Measurements from ENCODE around the gene GLB1L3.

Gene GLB1L3

DNA sequence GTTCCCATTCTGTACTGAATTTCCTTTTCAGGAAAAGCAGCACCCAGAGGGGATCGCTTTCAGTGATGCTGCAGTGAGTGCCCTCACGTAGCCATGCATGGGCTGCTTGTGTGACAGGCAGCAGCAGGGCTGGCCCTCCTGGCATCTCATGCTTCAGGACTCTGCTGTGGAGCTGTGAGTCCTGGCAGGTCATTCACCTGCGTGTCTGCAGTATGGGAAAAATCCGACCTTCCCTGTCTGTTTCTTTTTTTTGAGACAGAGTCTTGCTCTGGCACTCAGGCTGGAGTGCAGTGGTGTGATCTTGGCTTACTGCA, 69.0 kb downstream of the GLB1L3 start:
- TF ChIP-seq, protein P1, sequence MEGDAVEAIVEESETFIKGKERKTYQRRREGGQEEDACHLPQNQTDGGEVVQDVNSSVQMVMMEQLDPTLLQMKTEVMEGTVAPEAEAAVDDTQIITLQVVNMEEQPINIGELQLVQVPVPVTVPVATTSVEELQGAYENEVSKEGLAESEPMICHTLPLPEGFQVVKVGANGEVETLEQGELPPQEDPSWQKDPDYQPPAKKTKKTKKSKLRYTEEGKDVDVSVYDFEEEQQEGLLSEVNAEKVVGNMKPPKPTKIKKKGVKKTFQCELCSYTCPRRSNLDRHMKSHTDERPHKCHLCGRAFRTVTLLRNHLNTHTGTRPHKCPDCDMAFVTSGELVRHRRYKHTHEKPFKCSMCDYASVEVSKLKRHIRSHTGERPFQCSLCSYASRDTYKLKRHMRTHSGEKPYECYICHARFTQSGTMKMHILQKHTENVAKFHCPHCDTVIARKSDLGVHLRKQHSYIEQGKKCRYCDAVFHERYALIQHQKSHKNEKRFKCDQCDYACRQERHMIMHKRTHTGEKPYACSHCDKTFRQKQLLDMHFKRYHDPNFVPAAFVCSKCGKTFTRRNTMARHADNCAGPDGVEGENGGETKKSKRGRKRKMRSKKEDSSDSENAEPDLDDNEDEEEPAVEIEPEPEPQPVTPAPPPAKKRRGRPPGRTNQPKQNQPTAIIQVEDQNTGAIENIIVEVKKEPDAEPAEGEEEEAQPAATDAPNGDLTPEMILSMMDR (conservative IDR thresholded peaks at IDR 0.05; ENCODE audit: low read length), result no peak
- no peak for DNase-seq (ENCODE audit: low read depth)
- no peak overlapping the region for H3K4me3 ChIP-seq (ENCODE audit: low read length)

DNA sequence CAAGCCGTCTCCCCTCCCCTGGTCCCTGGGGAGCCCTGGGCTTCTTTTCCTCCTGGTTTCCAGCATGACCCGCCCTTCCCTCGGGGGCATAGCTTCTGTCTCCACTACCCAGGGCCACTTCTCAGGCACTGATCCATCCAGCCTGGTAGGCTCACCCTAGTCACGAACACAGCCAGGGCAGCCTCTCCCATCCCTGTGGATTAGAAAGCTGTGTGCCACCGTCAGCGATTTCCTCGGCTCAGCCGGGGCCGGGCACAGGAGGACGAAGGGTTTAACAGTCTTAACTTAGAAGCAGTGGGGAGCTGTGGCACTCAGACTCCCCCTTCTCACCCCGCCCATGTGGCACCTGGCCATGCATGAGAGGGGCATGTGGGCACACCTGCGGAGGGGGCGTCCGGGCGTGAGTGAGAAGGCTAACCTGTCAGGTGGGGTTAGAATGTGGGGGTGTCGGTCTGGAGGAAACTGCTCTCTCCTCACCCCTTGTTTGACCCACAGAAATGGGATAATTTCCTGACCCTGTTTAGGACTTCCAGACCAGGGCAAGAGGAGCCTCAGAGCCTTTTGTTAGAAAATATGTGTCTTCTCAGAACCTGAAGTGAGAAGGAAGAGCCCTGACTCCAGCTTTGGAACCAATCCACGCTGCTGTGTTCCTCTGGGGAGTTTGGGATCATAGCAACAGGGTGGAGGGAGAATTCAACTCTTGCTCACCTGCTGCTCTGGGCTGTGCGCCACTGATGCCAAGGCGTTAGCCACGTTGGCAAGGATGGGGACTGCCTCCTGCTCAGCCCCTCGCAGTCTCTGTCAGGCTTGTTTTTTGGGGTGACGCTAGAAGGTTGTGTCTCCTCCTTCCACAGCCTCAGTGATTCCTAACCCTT, 70.2 kb downstream of the GLB1L3 start:
- no peak overlapping the region for H3K4me3 ChIP-seq (ENCODE audit: low read length)
- no peak for DNase-seq (ENCODE audit: low read depth)
- TF ChIP-seq, protein P1 (conservative IDR thresholded peaks at IDR 0.05; ENCODE audit: low read length), result no peak

DNA sequence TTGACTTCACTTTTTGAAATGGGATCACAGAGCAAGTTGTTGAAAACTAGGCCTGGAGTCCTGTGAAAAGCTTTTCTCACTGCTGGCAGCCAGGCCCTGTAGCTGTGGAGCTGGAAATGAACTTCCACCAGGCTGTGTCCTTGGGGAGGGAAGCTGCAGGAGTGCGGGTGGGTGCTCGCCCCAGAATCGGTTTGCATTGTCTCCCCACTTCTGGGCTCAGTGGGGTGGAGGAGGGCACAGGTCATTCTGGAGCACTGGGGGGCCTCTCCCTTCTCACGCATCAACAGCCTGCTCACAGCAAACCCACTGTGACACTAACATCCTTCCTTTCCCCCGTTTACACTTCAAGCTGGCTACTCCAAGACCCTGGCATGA, 70.8 kb downstream of the GLB1L3 start:
- no peak overlapping the region for H3K4me3 ChIP-seq (ENCODE audit: low read length)
- TF ChIP-seq, protein P1 (conservative IDR thresholded peaks at IDR 0.05; ENCODE audit: low read length), result no peak
- DNase-seq (ENCODE audit: low read depth), result no peak

DNA sequence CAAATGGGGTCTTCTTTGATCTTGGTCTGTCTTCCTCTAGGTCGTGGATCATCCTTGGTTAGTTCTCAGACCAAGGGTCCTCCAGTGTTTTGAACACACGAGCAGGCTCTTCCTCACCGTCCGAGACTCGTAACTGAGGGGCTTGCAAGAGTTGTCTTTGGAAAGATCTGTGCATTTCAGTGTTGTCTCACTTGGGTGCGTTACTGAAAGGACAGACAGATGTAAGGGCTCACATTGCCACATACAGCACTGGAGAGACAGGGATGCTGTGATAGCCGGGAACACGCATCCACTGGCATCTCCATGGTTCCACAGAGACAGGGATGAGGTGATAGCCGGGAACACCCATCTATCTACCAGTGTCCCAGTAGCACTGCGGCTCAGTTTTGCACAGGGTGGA, 71.3 kb downstream of the GLB1L3 start:
- TF ChIP-seq, protein P1 (conservative IDR thresholded peaks at IDR 0.05; ENCODE audit: low read length), result no peak
- no peak for DNase-seq (ENCODE audit: low read depth)
- H3K4me3 ChIP-seq (ENCODE audit: low read length), result no peak overlapping the region

DNA sequence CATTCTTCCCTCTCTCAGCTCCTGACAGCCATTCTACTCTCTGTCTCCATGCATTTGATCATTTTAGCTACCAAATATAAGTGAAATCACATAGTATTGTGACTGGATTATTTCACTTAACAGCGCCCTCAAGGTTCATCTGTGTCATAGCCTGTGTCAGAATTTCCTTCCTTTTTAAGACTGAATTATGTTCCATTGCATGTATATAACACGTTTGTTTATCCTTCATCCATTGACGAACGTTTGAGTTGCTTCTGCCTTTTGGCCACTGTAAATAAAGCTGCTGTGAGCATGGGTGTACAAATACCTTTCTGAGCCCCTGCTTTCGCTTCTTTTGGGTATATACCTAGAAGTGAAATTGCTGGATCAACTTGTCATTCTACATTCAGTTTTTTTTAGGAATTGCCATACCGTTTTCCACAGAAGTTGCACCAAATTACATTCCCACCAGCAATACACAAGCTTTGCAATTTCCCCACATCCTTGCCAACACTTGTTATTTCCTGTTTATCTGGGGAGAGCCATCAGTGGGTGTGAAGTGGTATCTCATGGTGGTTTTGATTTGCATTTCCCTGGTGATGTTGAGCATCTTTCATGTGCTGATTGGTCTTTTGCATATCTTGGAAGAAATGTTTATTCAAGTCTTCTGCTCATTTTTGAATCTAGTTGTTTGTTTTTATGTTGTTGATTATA, 73.1 kb downstream of the GLB1L3 start:
- TF ChIP-seq, protein P1 (conservative IDR thresholded peaks at IDR 0.05; ENCODE audit: low read length), result no peak
- H3K4me3 ChIP-seq (ENCODE audit: low read length), result no peak overlapping the region
- no peak for DNase-seq (ENCODE audit: low read depth)

DNA sequence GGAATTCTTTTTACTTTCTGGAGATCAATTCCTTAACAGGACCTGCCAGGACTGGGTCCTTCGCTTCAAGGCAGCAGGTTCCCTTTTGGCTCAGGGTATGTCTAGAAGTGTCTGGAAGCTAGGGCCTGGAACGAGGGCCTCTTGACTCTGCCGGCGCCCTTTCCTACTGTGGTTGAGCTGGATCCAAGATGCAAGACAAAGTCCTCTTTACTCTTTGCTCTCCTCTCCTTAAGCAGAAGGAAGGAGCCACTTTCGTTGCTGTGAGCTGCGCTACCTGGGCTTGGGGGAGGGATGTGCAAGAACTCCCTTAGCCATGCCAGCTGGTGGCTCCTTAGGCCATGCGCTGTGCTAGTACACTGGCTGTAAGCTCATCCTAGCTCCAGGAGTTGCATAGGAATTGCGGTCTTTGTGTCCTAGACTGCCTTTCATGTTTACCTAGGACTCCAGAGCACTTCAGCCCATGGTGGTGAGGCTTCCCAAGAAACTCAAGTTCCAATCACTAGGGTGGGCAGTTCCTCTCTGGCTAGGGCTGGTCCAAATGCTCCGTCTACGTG, 73.7 kb downstream of the GLB1L3 start:
- H3K4me3 ChIP-seq (ENCODE audit: low read length), result no peak overlapping the region
- TF ChIP-seq, protein P1 (conservative IDR thresholded peaks at IDR 0.05; ENCODE audit: low read length), result no peak
- no peak for DNase-seq (ENCODE audit: low read depth)
